Measurements from ENCODE around the gene LRMDA.

GRCh38 chr10:75858339-75858738 is 426.9 kb downstream of the LRMDA start:
- TF ChIP-seq EZH2 (IDR thresholded peaks at IDR 0.05) (no peak), POLR2A (IDR thresholded peaks at IDR 0.05; ENCODE audit: borderline replicate concordance, extremely low read depth, insufficient read depth, insufficient read length) (no peak), CTCF (IDR thresholded peaks at IDR 0.05 in 2 of 3, conservative IDR thresholded peaks at IDR 0.05 in 1 of 3; ENCODE audit: borderline replicate concordance in 1 of 3, insufficient read depth in 1 of 3, low read depth in 2 of 3, low read length in 2 of 3) (no peak), CEBPB (IDR thresholded peaks at IDR 0.05; ENCODE audit: low read depth) (no peak), ZFX (IDR thresholded peaks at IDR 0.05) (no peak), REST (IDR thresholded peaks at IDR 0.05; ENCODE audit: low read depth) (no peak), ZBTB33 (IDR thresholded peaks at IDR 0.05; ENCODE audit: extremely low read depth, insufficient replicate concordance, low read length) (no peak)

Data from HCT116 (cell line).